ENCODE data around the gene CTLA4.

DNA sequence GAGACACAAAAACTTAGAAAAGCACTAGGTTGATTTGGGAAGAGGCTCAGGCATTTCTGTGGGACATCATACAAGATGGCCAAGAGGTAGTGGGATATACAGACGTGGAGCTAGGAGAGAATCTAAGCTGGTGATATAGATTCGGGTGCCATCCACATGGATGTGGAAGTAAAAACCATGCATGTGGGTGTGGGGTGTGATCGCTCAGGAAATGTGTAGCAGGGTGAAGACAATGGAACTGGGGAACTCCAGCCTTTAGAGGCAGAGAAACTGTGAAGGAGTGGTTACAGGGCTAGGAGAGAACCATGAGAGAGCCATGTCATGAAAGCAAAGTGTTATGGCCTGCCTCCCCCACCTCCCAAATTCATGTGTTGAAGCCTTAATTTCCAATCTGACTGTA is 43.0 kb upstream of the CTLA4 start:
- TF ChIP-seq CTCF (IDR thresholded peaks at IDR 0.05) (no peak), POLR2A (IDR thresholded peaks at IDR 0.05) (no peak)
